Midbrain (tissue), 1 donor: ENCODE data around the gene ASPN.

ENCODE experiments used
- DNase-seq: peaks from one replicate; lab custom pipeline; 2025; lab: John Stamatoyannopoulos, UW

Gene ASPN

DNA sequence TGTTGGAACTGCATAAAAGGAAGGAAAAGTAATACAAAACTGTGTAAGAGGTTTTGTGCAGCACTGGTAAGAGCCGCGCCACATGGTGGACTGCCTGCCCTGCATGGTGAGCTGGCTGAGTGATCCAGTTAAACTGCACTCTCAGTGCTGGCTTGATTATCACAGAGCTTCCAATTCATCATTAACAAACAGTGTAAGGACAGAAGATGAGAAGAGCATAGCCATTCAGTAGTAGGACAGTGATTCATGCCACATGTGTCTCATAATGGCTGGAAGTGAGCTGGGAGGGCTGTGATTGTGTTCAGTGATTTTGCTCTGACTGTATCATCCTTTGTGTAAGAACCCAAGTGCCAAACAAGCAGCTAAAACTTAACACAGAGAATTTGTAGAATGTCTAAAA is 14.1 kb downstream of the ASPN start:
- peak; percentile 20 for DNase-seq

DNA sequence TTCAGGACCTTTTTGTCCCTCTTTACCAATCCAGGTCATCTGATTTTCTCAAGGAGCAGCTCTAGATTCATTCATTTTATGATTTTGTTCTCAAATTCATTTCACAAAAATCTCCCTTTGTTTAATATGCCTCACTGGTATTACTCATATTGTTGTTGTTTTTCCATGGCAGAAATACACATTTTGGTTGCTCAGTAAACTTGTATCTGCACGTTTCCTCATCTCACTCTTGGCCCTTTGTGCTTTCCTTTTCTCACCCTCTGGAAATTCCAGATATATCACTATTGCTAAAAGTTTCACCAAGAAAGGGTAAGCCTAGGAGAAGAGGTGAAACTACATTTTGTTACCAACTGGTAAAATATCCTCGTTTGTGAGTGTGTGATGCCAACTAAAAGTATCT is 14.8 kb downstream of the ASPN start:
- DNase-seq, result no peak

DNA sequence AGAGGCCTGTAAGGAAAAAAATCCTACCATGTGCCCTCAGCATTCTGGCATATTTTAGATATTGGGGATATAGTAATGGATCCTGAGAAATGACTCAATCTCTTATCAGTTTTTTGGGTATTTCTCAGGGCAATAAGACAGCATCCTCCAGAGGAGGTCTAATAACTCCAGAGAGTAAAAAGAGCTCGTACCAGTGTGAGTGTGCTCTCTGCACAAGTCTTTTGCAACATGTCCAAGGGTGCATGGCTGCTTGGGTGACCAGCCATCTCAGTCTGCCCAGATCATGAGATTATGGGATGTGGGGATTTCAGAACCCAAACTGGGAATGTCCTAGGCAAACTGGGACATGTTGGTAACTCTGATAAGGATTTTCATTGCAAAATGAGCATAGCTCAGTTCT is 15.3 kb downstream of the ASPN start:
- no peak for DNase-seq

DNA sequence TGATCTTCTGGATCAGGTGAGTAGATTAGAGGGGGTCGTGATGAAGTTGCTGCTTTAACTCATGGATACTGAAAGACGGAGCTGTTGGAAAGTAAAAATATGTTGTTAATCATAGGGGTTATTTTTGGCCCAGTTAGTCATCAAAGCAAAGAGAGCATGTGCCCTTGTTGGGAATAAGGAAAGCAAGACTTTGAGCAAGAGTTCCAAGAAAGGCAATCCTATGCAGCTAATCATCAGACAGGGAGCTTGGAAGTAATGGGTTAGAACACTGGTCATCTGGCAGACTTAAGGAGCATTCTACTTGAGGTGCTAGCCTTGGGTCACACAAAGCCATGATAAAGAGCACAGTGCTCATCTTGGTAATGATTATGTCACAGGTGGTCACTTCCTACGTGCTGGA is 18.3 kb downstream of the ASPN start:
- DNase-seq, result no peak

DNA sequence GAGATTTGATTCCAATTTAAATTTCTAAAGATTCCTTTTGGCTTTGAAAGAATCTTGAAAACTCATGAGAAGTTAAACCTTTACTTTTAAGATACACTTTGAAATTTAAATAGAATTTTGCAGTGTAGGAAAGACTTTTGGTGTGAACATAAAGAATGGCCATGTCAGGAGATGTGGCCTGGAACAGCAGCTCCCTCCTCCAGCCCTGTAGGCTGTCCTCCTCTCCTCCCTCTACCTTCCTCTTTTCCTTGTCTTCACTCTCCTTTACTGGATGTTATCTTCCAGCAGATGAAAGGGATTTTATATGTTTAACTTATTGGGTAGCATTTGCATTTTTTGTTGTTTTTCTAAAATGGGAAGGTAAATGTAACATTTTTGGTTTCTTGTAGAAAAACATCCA is 18.9 kb downstream of the ASPN start:
- no peak for DNase-seq

DNA sequence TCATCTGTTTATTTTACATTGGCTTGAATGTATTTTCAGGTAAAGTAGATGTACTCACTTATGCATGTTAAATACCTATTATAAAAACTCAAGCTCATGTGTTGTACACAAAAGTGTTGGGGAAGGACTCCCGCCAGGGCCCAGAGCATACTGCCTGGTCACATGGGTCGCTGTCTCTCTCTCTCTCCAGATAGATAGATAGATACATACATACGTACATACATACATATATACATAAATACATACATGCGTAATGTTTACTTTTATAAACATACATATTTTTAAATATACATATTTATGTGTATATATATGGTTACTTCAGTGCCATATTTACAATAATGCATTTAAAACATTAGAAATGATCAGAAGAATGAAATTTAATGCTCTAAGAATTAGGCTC is 24.7 kb downstream of the ASPN start:
- DNase-seq, result no peak

DNA sequence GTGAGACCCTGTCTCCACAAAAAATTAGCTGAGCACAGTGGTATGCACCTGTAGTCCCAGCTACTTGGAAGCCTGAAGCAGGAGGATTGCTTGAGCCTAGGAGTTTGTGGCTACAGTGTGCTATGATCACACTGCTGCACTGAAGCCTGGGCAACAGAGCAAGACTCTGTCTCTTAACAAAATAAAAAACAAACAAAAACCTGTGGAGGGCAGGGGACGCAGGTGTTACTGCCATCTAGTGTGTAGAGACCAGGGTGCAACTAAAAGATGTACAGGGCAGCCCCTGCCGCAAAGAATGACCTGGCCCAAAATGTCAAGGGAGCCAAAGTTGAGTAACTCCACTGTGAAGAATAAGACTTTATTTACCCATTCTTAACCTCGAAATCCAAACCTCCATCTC is 27.1 kb downstream of the ASPN start:
- no peak for DNase-seq

DNA sequence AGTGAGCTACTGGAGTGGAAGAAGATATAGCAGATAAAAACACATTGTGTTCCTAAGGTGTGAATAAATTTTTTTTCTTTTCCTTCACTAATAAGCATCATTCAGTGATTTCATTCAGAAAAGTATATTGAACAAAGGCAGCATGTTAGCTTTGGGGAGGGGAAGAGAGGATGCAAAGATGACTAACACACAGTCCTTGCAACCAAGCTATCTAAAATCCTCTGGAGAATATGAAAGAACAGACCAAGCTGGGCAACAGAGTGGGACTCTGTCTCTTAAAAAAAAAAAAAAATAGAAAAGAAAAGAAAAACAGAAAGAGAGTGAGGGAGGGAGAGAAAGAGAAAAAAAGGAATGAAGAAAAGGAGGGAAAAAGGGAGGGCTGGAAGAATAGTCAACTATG is 35.8 kb downstream of the ASPN start:
- DNase-seq, result no peak

DNA sequence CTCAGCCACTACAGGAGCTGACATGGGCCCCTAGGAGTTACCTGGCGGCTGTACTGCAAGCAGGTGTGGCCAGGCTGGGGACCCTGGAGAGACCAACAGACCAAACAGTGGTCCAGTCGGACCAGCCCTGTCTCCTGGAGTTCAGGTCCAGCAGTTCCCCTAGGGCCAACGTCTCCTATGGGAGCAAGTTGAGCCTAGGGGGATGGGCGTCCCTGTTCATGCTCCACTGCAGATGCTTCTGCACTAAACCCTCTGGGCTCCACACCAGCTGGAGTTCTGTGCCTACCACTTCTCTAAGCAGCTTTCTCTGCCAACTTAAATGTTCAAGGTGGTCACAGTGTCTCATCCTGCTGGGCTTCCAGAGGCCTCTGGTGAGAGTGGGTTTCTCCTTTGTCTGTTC is 37.5 kb downstream of the ASPN start:
- no peak for DNase-seq

DNA sequence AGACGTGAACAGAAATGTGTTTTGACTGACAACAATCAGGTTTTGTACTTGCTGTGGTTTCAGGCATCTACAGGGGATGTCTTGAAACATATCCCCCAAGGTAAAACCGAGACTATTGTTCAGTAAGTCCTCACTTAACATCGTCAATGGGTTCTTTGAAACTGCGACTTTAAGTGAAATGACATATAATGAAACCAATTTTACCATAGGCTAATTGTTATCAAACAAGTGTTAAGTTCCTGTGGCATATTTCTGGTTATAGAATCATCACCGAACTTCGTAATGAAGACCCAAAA is 41.6 kb downstream of the ASPN start:
- no peak for DNase-seq

DNA sequence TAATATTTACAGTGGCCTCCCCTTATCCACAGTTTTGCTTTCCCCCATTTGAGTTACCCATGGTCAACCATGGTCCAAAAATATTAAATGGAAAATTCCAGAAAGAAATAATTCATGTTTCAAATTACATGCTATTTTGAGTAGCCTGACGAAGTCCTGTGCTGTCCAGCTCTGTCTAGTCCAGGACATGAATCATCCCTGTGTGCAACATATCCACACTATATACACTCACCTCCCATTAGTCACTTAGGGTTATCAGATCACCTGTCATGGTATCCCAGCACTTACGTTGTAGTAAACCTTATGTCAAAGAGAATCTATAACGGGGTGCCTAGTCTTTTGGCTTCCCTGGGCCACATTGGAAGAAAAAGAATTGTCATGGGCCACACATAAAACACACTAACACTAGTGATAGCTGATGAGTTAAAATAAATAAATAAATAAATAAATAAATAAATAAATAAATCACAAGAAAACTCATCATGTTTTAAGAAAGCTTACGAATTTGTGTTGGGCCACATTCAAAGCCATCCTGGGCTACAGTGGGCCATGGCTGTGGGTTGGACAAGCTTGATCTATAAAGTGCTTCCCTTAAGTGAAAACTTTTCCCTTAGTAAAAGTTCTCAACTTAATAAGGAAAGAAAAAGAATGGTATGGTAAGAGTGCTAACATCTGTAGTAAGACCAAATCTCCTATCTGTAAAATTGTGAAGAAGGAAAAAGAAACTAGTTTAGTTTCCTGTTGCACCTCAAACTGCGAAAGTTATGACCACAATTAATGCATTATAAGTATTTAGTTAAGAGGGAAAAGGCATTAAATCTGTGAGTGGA is 42.2 kb downstream of the ASPN start:
- DNase-seq, result no peak

DNA sequence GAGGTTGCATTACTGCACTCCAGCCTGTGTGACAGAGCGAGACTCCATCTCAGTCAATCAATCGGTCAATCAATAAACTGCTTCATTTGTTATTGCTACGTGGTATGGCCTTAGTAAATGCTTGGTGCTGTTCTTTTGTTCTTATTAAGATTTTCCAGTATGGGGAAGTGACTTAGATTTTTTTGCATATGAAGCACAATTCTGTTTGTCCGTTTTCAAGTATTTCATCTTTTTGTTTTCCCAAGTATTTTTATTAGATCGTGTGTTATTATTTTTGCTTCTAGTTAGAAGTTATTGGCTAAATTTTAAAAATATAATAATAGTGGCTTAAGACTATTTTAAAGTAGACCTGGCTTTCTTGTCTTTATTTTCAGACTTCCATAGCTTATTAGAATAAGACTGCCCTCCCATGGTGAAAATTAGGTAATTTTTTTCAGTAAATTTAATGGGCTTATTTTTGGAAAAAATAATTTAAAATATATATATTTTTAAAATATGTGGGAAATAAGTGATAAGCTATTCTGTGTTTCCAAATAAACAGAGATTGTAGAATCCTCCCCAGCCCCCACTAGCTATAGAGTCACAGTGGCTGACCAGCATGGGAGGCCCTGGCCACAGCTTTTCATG is 43.3 kb downstream of the ASPN start:
- DNase-seq, result no peak

DNA sequence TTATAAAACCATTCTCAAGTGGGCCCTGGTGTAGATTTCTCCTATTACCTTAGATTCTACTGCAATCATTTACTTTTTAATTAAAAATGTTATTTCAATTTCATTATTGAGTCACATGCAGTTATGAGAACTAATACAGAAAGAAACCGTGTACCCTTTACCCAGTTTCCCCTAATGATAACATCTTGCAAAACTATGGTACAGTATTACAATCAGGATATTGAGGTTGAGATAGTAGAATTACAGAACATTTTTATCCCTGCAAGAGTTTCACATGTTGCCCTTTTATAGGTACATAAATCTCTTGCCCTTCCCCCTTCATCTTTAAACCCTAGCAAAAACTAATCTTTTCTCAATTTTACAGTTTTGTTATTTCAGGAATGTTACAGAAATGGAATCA is 47.0 kb downstream of the ASPN start:
- DNase-seq, result no peak

DNA sequence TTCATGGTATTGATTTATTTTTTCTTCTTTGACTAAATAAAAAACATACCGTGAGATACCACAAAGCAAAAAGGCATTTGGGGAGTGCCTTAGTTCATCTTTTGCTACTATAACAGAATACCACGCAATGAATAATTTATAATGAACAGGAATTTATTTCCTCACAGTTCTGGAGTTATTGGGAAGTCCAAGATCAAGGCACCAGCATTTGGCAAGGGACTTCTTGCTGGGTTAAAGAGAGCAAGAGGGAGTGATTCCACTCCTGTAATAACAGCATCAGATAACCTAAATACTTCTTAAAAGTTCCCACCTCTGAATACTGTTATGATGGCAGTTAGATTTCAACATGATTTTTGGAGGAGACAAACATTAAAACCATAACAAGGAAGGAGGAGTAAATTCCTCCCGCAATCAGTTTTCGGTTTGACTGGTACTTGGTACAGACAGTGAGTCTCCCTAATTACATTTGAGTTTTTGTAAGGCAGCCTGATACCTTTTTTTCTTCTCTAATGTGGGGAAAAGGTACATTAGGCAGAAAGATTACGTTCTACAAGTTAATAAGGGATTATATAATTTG is 49.2 kb downstream of the ASPN start:
- no peak for DNase-seq

DNA sequence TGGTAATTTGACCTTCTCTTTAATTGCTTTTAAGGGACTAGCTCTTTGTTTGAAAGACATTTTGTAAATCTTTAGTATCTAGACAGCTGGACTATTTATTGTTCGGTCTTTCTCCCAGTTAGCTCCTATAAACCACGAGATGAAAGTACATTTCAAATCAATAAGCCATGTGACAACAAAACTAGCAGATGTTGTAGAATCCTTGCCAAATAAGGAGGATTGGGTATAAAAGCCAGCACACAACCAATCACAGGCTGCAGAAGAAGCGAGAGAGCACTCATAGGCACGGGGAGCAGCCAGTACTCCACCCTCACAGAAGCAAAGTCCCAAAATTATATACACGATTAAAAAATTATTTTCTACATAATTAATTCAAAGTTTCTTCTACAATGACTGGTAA is 50.0 kb downstream of the ASPN start:
- peak; percentile 29 for DNase-seq

DNA sequence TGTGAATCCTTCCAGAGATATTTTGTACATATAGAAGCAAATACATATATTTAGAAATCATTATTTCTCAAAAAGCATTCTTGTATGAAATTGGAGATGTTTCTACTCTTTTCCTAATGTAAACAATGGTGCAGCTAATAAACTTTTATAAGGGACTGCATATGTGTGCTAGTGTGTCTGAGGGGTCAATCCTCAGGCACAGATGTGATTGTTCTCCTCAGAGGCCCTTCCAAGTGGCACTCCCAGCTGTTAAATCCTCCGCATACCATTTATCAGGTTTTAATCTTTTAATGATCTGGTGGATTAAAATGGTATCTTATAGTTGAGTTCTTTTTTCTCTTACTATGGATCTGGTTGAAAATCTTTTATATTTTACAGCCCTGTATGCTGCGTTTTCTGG is 52.5 kb downstream of the ASPN start:
- DNase-seq, result no peak

DNA sequence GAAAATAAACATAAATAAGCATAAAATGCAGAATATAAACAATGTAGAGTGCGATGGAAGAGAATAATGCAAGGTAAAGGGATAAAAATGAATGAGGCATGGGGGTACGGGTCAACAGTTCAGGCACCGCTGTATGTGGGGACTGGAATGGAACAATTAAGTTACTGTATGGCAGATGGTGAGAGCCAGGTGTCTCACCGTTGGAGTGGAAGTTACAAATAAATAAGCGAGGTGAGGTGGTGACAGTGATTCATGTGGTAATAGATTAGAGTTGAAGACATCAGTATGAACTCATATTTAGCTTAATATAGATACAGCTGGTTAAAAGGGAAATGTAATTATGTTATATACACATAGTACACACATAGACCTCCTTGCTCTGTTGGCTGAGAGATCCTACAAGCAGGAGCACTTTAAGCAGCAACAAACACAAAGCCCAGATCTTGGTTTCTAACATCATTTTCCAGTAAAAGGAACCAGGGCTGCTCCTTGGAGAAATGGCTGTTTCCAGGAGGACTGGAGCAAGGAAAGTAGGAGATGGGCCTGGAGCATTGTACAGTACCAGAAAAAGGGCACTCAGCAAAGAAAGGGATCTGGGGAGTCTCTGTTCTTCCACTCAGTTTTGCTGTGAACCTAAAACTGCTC is 55.7 kb downstream of the ASPN start:
- DNase-seq, result no peak

DNA sequence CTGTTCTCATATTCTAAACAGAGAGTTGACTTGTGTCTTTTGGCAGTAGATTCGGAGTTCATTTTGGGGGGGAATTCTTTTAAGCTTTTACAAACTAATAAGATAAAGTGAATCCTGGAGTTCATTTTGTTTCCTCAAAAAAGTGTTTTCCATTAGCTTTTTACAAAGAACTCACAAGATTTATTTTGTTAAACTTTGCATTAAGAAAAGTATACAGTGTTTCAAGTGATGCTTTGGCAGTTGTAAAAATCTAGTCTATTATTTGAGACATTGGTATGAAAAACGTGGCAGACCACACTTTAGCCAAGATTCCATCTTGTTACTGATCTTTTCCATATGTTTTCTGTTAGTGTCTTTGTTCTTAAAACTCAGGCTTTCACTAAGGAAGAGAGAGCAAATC is 56.8 kb downstream of the ASPN start:
- no peak for DNase-seq

DNA sequence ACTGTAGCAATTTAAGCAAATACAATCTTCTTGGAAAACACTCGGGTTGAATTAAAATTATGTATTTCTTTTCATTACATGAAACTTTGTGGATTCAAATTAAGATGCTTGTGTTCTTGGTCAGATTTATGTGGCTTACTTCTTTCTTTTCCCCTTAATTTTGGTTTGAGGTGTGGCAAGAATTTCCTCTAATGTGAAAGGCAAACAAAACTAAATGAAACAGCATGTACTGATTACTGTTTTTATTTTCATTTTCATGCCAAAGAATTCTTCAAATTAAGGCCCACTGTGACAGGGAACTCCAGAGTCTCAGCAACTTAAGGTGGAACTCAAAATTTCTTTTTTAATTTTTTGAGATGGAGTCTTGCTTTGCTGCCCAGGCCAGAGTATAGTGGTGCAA is 58.0 kb downstream of the ASPN start, which contains the start of gene OMD:
OMD (minus strand) TSS at position 132 of the 400 bp plus-strand sequence. CDS start 6,913 bp downstream, outside the sequence.
- DNase-seq, result no peak

DNA sequence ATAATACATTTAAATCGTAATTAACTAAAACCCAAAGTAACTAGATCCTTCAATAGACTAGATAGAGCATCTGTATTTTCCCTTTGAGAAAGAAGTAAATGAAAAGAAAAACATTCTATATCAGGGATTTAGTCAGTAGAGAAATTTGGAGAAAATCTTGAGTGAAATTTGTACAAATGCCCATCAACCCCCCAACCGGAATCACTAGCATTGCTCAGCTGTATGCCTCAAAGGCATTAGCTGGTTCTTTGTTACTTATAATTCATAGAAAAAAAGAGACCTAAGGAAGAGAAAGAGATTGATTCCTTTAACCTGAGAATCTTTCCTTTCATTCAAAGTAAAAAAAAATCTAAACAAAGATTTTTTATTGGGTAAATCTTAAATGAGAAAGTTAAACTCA is 58.7 kb downstream of the ASPN start:
- DNase-seq, result no peak

DNA sequence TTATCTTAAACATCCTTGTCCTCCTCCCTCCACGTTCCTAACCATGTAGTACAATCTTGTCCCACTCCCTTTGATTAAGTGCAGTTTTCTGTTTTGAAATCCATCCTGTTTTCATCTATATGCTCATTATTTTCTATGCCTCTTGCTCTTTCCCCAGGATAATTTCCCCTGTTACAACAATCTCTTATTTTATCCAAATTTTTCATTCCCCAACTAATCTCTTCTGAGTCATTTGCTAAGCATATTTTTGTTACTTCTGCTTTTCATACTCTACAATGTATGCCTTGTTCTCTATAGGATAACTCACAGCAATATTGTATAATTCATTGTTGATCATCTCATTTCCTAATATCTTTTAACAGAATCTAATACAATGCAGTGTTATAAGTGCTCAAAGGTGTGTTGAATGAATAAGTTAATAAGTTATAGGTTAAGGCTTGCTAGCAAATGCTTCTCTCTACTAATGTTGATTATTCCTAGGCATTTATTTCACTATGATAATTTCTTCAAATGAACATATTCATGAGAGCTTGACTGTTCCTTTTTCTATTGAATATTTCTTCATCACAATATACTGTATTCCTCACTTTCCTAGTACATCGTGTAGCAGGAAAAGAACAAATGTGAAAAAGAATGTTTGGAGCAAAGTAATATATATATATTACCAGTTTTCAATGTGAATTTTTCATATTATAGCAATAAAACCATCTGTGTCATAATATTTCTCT is 59.5 kb downstream of the ASPN start:
- no peak for DNase-seq

DNA sequence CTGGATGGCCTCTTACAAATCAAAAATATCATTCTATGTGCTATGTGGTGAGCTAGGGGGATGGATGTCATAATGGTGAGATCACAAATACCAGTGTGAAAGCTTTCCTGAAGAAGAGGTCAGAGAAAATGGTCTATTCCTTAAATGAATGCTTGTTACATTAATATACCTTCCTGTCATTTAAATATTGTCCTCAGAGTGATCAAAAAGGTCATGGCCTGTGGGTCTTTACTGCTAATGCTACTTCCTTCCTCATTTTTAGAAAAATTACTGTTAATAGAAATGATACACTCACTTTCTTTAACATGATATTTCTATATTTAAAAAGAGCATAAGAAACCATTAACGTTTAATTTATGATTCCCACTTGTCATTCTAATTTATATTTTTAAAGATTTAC is 67.7 kb downstream of the ASPN start:
- no peak for DNase-seq
